ENCODE results near the gene OSBPL10.

DNA sequence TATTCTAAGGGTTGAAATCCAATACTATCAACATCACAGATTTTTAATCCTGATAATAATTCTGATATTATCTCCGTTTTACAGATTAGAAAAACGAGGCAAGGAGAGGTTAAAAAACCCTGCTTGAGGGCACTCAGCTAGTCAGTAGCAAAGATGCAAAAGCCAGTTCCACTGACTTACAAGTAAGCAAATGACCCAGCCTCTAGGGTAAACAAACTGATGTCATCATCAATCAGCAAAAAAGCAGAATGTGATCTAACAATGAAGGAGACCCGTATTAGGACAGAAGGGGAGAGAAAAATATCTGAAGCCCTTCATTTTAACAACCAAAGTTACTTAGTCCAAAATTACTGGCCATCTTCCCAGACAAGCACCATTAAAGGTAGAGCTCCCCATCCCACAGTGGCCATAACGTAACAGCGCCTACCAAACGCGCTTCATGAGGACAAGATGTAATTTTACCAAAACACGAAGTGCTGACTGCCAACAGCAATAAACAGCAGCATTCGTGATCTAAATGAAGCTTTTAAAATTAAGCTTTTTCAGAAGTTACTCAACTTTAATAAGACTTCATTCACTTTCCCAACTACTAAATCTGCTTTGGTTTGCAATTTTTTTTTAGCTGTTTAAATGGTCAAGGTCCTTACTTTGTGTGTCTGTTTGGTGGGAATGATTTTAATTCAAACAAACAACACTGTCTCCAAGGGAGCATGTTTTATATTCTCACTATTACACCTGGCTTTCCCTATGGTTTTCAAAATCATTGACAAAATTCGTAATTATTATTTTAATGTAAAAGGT lies 176.6 kb downstream of the OSBPL10 start:
- TF ChIP-seq, protein P1, sequence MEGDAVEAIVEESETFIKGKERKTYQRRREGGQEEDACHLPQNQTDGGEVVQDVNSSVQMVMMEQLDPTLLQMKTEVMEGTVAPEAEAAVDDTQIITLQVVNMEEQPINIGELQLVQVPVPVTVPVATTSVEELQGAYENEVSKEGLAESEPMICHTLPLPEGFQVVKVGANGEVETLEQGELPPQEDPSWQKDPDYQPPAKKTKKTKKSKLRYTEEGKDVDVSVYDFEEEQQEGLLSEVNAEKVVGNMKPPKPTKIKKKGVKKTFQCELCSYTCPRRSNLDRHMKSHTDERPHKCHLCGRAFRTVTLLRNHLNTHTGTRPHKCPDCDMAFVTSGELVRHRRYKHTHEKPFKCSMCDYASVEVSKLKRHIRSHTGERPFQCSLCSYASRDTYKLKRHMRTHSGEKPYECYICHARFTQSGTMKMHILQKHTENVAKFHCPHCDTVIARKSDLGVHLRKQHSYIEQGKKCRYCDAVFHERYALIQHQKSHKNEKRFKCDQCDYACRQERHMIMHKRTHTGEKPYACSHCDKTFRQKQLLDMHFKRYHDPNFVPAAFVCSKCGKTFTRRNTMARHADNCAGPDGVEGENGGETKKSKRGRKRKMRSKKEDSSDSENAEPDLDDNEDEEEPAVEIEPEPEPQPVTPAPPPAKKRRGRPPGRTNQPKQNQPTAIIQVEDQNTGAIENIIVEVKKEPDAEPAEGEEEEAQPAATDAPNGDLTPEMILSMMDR (conservative IDR thresholded peaks at IDR 0.05; ENCODE audit: low read depth, low read length): no peak
- no peak for TF ChIP-seq EZH2 (IDR thresholded peaks at IDR 0.05; ENCODE audit: borderline replicate concordance, low read depth, low read length, poor library complexity, severe bottlenecking)
